ENCODE data around the gene BTBD16. TPM values are rescaled to one million over a fixed set of nuclear protein-coding genes. Genes with fewer than 3 reads are reported as not detected.

BTBD16 gene
- total RNA-seq, 1 experiment from 2014 or later = not detected

- TF ChIP-seq AFF4 (CRISPR knock-in tag; IDR thresholded peaks at IDR 0.05; ENCODE audit: borderline replicate concordance) (no peak), MYBL2 (CRISPR knock-in tag; IDR thresholded peaks at IDR 0.05) (no peak), TEAD1 (CRISPR knock-in tag; IDR thresholded peaks at IDR 0.05) (no peak), ZNF396 (CRISPR knock-in tag; IDR thresholded peaks at IDR 0.05; ENCODE audit: borderline replicate concordance) (no peak), CDX4 (CRISPR knock-in tag; IDR thresholded peaks at IDR 0.05; ENCODE audit: borderline replicate concordance) (no peak), RELA (CRISPR knock-in tag; IDR thresholded peaks at IDR 0.05; ENCODE audit: borderline replicate concordance) (no peak), ZNF219 (CRISPR knock-in tag; IDR thresholded peaks at IDR 0.05; ENCODE audit: borderline replicate concordance) (no peak), IRF2 (CRISPR knock-in tag; IDR thresholded peaks at IDR 0.05; ENCODE audit: borderline replicate concordance, low read depth) (no peak), RORB (CRISPR knock-in tag; IDR thresholded peaks at IDR 0.05) (no peak), NR3C1 (CRISPR knock-in tag; conservative IDR thresholded peaks at IDR 0.05; ENCODE audit: low read depth) (no peak)
- Mint-ChIP-seq H3K27me3 (ENCODE audit: low read depth) (no peaks in the 10 kb centered on the region), H3K27ac (no peak overlapping the region), H3K4me3 (no peak overlapping the region), H3K36me3 (peaks cover 6% of the 10 kb centered on the region; the same call in 1 of the 2 replicates), H3K9me3 (peaks cover 12% of the 10 kb centered on the region), H3K4me1 (peaks cover 20% of the 10 kb centered on the region)
- POLR2A ChIA-PET = no interaction called here
- DNase-seq (ENCODE audit: low spot score) (no peak), ATAC-seq (no peak)
- CTCF ChIA-PET = interaction anchor here (0.8 to 1.4 kb wide), 3 partner anchors 39 to 262 kb away, joined by 3 to 5 read pairs (median 3); no protein-coding TSS in a partner anchor
Observed at GRCh38 chr10:122303271-122304053, 32.4 kb downstream of the BTBD16 start.

- no peak overlapping the region for H3K4me3 Mint-ChIP-seq
- no peaks in the 10 kb centered on the region for H3K27me3 Mint-ChIP-seq (ENCODE audit: low read depth)
- peaks cover 16% of the 10 kb centered on the region for H3K4me1 Mint-ChIP-seq
- peaks cover 6% of the 10 kb centered on the region; the same call in 1 of the 2 replicates for H3K36me3 Mint-ChIP-seq
- ChIA-PET CTCF (interaction anchor here (0.7 to 0.8 kb wide), 2 partner anchors 26 to 156 kb away, joined by 3 to 7 read pairs; no protein-coding TSS in a partner anchor), POLR2A (no interaction called here)
- TF ChIP-seq NR1H2 (CRISPR knock-in tag; IDR thresholded peaks at IDR 0.05) (no peak), ZNF263 (CRISPR knock-in tag; IDR thresholded peaks at IDR 0.05; ENCODE audit: low read depth) (no peak), ATF3 (CRISPR knock-in tag; conservative IDR thresholded peaks at IDR 0.05) (no peak), FOXP1 (CRISPR knock-in tag; IDR thresholded peaks at IDR 0.05; ENCODE audit: borderline replicate concordance) (no peak), ZNF396 (CRISPR knock-in tag; IDR thresholded peaks at IDR 0.05; ENCODE audit: borderline replicate concordance) (no peak), GRHL2 (CRISPR knock-in tag; IDR thresholded peaks at IDR 0.05; ENCODE audit: insufficient replicate concordance, severe bottlenecking) (no peak)
- H3K9me3 Mint-ChIP-seq = peaks cover 12% of the 10 kb centered on the region
- no peak overlapping the region for H3K27ac Mint-ChIP-seq
- no peak for DNase-seq (ENCODE audit: low spot score)
- no peak for ATAC-seq
Observed at GRCh38 chr10:122304054-122304579, 33.0 kb downstream of the BTBD16 start.

GRCh38 chr10:122306282-122306681 lies 35.2 kb downstream of the BTBD16 start:
- Mint-ChIP-seq H3K4me3 (no peak overlapping the region), H3K9me3 (peaks cover 12% of the 10 kb centered on the region), H3K27ac (no peak overlapping the region), H3K27me3 (ENCODE audit: low read depth) (no peaks in the 10 kb centered on the region; the same call in 1 of the 2 replicates), H3K36me3 (peaks cover 6% of the 10 kb centered on the region; the same call in 1 of the 2 replicates), H3K4me1 (peaks cover 20% of the 10 kb centered on the region)
- CTCF ChIA-PET = interaction anchor here (1.0 to 1.7 kb wide), 2 partner anchors 7 to 27 kb away, joined by 4 to 7 read pairs; no protein-coding TSS in a partner anchor
- DNase-seq (ENCODE audit: low spot score) (no peak), ATAC-seq (no peak)
- POLR2A ChIA-PET = no interaction called here
- no peak for TF ChIP-seq TCF7 (CRISPR knock-in tag; IDR thresholded peaks at IDR 0.05; ENCODE audit: low read depth)
- TF ChIP-seq FOXK1 (CRISPR knock-in tag; IDR thresholded peaks at IDR 0.05) = no peak
- TF ChIP-seq ZNF121 (CRISPR knock-in tag; IDR thresholded peaks at IDR 0.05) = no peak
- TF ChIP-seq ATF2 (CRISPR knock-in tag; IDR thresholded peaks at IDR 0.05; ENCODE audit: borderline replicate concordance, low read depth) = no peak
- TF ChIP-seq ATF1 (CRISPR knock-in tag; IDR thresholded peaks at IDR 0.05) = no peak
- TF ChIP-seq ZNF671 (CRISPR knock-in tag; IDR thresholded peaks at IDR 0.05) = no peak
- TF ChIP-seq RORB (CRISPR knock-in tag; IDR thresholded peaks at IDR 0.05) = no peak
- no peak for TF ChIP-seq ZMAT4 (CRISPR knock-in tag; IDR thresholded peaks at IDR 0.05)
- no peak for TF ChIP-seq ZNF219 (CRISPR knock-in tag; IDR thresholded peaks at IDR 0.05; ENCODE audit: borderline replicate concordance)
- TF ChIP-seq E2F4 (CRISPR knock-in tag; IDR thresholded peaks at IDR 0.05; ENCODE audit: borderline replicate concordance, low read depth) = no peak
